ENCODE data around the gene SEMA3C. TPM values are rescaled to one million over a fixed set of nuclear protein-coding genes. Genes with fewer than 3 reads are reported as not detected.

SEMA3C gene
- total and polyA plus RNA-seq, 2 experiments from 2014 or later = 34.8 to 134 TPM

DNA sequence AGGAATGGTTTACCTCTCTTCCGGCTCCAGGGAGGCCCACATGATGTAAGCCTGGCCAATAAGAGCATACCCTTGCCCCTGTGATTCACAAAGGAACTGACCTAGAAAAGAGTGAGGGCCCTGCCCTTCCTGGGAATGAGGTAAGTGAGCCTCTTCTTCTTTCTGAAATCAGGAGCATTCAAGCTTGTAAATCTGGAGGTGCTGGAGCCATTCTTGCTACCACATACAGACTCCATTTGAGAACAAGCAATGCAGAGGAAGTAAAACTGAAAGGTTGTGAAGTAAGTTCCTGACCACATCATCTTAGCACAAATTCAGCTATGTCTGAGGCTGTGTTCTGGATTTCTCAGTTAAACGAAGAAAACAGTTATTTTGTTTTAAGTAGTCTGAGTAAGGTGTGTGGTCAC, 148.2 kb downstream of the SEMA3C start:
- TF ChIP-seq, protein P1, sequence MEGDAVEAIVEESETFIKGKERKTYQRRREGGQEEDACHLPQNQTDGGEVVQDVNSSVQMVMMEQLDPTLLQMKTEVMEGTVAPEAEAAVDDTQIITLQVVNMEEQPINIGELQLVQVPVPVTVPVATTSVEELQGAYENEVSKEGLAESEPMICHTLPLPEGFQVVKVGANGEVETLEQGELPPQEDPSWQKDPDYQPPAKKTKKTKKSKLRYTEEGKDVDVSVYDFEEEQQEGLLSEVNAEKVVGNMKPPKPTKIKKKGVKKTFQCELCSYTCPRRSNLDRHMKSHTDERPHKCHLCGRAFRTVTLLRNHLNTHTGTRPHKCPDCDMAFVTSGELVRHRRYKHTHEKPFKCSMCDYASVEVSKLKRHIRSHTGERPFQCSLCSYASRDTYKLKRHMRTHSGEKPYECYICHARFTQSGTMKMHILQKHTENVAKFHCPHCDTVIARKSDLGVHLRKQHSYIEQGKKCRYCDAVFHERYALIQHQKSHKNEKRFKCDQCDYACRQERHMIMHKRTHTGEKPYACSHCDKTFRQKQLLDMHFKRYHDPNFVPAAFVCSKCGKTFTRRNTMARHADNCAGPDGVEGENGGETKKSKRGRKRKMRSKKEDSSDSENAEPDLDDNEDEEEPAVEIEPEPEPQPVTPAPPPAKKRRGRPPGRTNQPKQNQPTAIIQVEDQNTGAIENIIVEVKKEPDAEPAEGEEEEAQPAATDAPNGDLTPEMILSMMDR (IDR thresholded peaks at IDR 0.05; ENCODE audit: poor library complexity) = no peak
- no peak for TF ChIP-seq EZH2 (IDR thresholded peaks at IDR 0.05; ENCODE audit: borderline replicate concordance)
- no peak for TF ChIP-seq EZH2phosphoT487 (IDR thresholded peaks at IDR 0.05; ENCODE audit: low read depth, severe bottlenecking, unreplicated experiment)
- 84% methylated on average over 2 of the region's 2 CpGs for WGBS (ENCODE audit: low lambda C conversion rate, missing lambda C conversion rate)

DNA sequence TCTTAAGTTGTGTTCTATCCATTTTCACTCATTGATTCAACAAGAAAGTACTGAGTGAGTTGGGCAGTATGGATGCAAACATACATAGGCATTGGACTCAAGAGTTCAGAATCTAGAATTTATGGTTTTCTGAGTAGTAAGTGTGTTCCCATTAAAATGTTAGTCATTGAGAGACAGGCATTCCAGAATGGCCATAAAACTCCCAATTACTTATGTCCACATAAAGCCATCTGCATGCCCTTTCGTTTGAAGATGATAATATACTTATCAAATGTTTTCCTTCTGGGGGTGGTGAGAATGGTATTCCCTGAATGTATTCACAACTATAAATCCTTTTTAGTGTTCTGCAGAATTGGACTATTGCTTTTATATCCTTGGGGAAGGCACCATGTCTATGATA, 148.8 kb downstream of the SEMA3C start:
- H3K4me2 ChIP-seq = no peak overlapping the region
- H3K4me1 ChIP-seq (ENCODE audit: insufficient read depth) = peaks cover 24% of the 10 kb centered on the region
- no peaks in the 10 kb centered on the region for H3K79me2 ChIP-seq
- TF ChIP-seq EZH2 (IDR thresholded peaks at IDR 0.05; ENCODE audit: borderline replicate concordance) = no peak
- TF ChIP-seq EZH2phosphoT487 (IDR thresholded peaks at IDR 0.05; ENCODE audit: low read depth, severe bottlenecking, unreplicated experiment) = no peak
- TF ChIP-seq, protein P1 (IDR thresholded peaks at IDR 0.05; ENCODE audit: poor library complexity) = no peak
- H3K9me2 ChIP-seq (replicated peaks; ENCODE audit: insufficient read depth) = no peaks in the 10 kb centered on the region
- H3K27me3 ChIP-seq = no peaks in the 10 kb centered on the region
- 38% methylated on average over 1 of the region's 1 CpG for WGBS (ENCODE audit: low lambda C conversion rate, missing lambda C conversion rate)
- peak; percentile 8 for DNase-seq (ENCODE audit: low spot score)
- H4K20me1 ChIP-seq (ENCODE audit: insufficient read depth, poor library complexity, severe bottlenecking) = no peaks in the 10 kb centered on the region
- no peaks in the 10 kb centered on the region for H3K9me3 ChIP-seq (ENCODE audit: low read depth)
- H2AFZ ChIP-seq = no peak overlapping the region
- no peaks in the 10 kb centered on the region for H3K36me3 ChIP-seq (replicated peaks; ENCODE audit: insufficient read depth, low read depth)
- peak overlapping the region; percentile 35 for H3K27ac ChIP-seq
- no peak overlapping the region for H3K4me3 ChIP-seq

More for the DNA sequence above, 148.2 kb downstream of the SEMA3C start:
- no peaks in the 10 kb centered on the region for H3K9me2 ChIP-seq (replicated peaks; ENCODE audit: insufficient read depth)
- H3K4me2 ChIP-seq = no peak overlapping the region
- DNase-seq (ENCODE audit: low spot score) = no peak
- H4K20me1 ChIP-seq (ENCODE audit: insufficient read depth, poor library complexity, severe bottlenecking) = no peaks in the 10 kb centered on the region
- no peaks in the 10 kb centered on the region for H3K9me3 ChIP-seq (ENCODE audit: low read depth)
- H2AFZ ChIP-seq = no peak overlapping the region
- H3K4me1 ChIP-seq (ENCODE audit: insufficient read depth) = peaks cover 24% of the 10 kb centered on the region
- peak overlapping the region; percentile 35 for H3K27ac ChIP-seq
- no peaks in the 10 kb centered on the region for H3K36me3 ChIP-seq (replicated peaks; ENCODE audit: insufficient read depth, low read depth)
- H3K4me3 ChIP-seq = no peak overlapping the region
- H3K27me3 ChIP-seq = no peaks in the 10 kb centered on the region
- H3K79me2 ChIP-seq = no peaks in the 10 kb centered on the region

DNA sequence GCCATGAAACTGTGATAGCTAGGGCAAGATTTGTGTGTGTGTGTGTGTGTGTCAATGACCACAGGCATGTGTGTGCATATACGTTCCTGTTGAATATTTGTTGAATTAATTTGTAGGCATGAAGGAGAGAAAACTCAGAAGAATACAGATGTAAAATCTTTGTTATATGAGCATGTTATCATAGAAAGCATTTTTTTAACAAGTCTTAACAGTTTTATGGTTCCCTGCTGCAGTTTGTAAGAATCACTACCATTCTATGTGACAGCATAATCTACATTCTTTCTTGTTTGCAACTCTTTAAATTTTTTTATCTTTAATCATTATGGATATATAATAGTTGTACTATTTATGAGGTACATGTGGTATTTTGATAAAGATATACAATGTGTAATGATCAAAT, 150.1 kb downstream of the SEMA3C start:
- Histone ChIP-seq H3K4me2 (no peak overlapping the region), H3K27me3 (no peaks in the 10 kb centered on the region), H3K4me3 (no peak overlapping the region), H3K4me1 (ENCODE audit: insufficient read depth) (peaks cover 24% of the 10 kb centered on the region), H3K9me3 (ENCODE audit: low read depth) (no peaks in the 10 kb centered on the region), H3K79me2 (no peaks in the 10 kb centered on the region), H3K27ac (no peak overlapping the region), H3K9me2 (replicated peaks; ENCODE audit: insufficient read depth) (no peaks in the 10 kb centered on the region), H3K36me3 (replicated peaks; ENCODE audit: insufficient read depth, low read depth) (no peaks in the 10 kb centered on the region), H4K20me1 (ENCODE audit: insufficient read depth, poor library complexity, severe bottlenecking) (no peaks in the 10 kb centered on the region), H2AFZ (no peak overlapping the region)
- TF ChIP-seq, protein P1 (IDR thresholded peaks at IDR 0.05; ENCODE audit: poor library complexity) = no peak
- TF ChIP-seq EZH2phosphoT487 (IDR thresholded peaks at IDR 0.05; ENCODE audit: low read depth, severe bottlenecking, unreplicated experiment) (no peak), EZH2 (IDR thresholded peaks at IDR 0.05; ENCODE audit: borderline replicate concordance) (no peak)
- WGBS (ENCODE audit: low lambda C conversion rate, missing lambda C conversion rate) = 60% methylated on average over 1 of the region's 1 CpG
- no peak for DNase-seq (ENCODE audit: low spot score)

DNA sequence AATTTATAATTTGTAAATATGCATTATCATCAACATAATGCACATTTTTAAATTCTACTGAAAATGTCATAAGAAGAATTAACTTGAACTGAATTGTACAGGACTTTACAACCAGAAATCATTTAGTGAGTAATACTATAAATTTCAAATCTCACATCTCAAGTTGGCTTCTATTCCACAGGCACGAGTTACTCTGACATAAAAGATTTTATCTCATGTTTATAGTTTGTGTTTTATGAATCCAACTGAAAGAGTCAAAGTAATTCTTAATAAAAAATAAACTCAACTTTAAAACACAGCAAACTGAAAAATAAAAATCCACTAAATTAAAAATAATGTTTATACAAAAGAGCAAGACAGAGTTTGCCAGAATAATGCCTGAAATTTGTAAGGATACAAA, 151.2 kb downstream of the SEMA3C start:
- no peak overlapping the region for H3K4me2 ChIP-seq
- no peaks in the 10 kb centered on the region for H3K9me2 ChIP-seq (replicated peaks; ENCODE audit: insufficient read depth)
- no peak overlapping the region for H3K4me3 ChIP-seq
- H4K20me1 ChIP-seq (ENCODE audit: insufficient read depth, poor library complexity, severe bottlenecking) = no peaks in the 10 kb centered on the region
- H3K27me3 ChIP-seq = no peaks in the 10 kb centered on the region
- no peaks in the 10 kb centered on the region for H3K9me3 ChIP-seq (ENCODE audit: low read depth)
- H3K4me1 ChIP-seq (ENCODE audit: insufficient read depth) = peaks cover 24% of the 10 kb centered on the region
- H3K79me2 ChIP-seq = no peaks in the 10 kb centered on the region
- no peak for TF ChIP-seq EZH2 (IDR thresholded peaks at IDR 0.05; ENCODE audit: borderline replicate concordance)
- TF ChIP-seq EZH2phosphoT487 (IDR thresholded peaks at IDR 0.05; ENCODE audit: low read depth, severe bottlenecking, unreplicated experiment) = no peak
- TF ChIP-seq, protein P1 (IDR thresholded peaks at IDR 0.05; ENCODE audit: poor library complexity) = no peak
- no peak overlapping the region for H2AFZ ChIP-seq
- WGBS (ENCODE audit: low lambda C conversion rate, missing lambda C conversion rate) = 58% methylated on average over 1 of the region's 1 CpG
- no peak overlapping the region for H3K27ac ChIP-seq
- DNase-seq (ENCODE audit: low spot score) = no peak
- H3K36me3 ChIP-seq (replicated peaks; ENCODE audit: insufficient read depth, low read depth) = no peaks in the 10 kb centered on the region
